Karpas-422 (cell line): ENCODE measurements around the gene NPEPL1. TPM values are rescaled to one million over a fixed set of nuclear protein-coding genes. Genes with fewer than 3 reads are reported as not detected.

Source experiments
- DNase-seq: peaks from one replicate; pipeline ENCODE4 v3.0.0-alpha.2; 2015
- H2AFZ ChIP-seq: fragments of 200-600 bp; sonication (generic); 2 replicates; pipeline ENCODE4 v1.6.1; 2014; ENCODE audit warnings: antibody characterized with exemption, low read length, mixed read lengths
- H3K27ac ChIP-seq: fragments of 200-600 bp; sonication (generic); 2 replicates; pipeline ENCODE4 v1.5.1; 2014; ENCODE audit warnings: mild to moderate bottlenecking, low read length, moderate library complexity
- H3K27me3 ChIP-seq: fragments of 200-600 bp; sonication (generic); 2 replicates; pipeline ENCODE4 v1.6.1; 2014; ENCODE audit warnings: low read length, mixed read lengths
- H3K36me3 ChIP-seq: fragments of 200-600 bp; sonication (generic); 2 replicates; pipeline ENCODE4 v1.6.1; 2014; ENCODE audit warnings: low read length, mixed read lengths; ENCODE audit not compliant: insufficient read depth
- H3K4me1 ChIP-seq: fragments of 200-600 bp; sonication (generic); 2 replicates; pipeline ENCODE4 v1.6.1; 2014; ENCODE audit warnings: mild to moderate bottlenecking, low read length, mixed read lengths
- H3K4me2 ChIP-seq: fragments of 200-600 bp; sonication (generic); 2 replicates; pipeline ENCODE4 v1.6.1; 2014; ENCODE audit warnings: low read length, low read depth, mild to moderate bottlenecking; ENCODE audit not compliant: poor library complexity, severe bottlenecking
- H3K4me3 ChIP-seq: fragments of 200-600 bp; sonication (generic); 2 replicates; pipeline ENCODE4 v1.5.1; 2014; ENCODE audit warnings: mild to moderate bottlenecking, antibody characterized with exemption, low read length, mixed read lengths
- H3K79me2 ChIP-seq: fragments of 200-600 bp; sonication (generic); 2 replicates; pipeline ENCODE4 v1.6.1; 2014; ENCODE audit warnings: mild to moderate bottlenecking, low read length, mixed read lengths
- H3K9ac ChIP-seq: fragments of 200-600 bp; sonication (generic); 2 replicates; pipeline ENCODE4 v1.6.0; 2014; ENCODE audit warnings: low read length
- H3K9me2 ChIP-seq: fragments of 200-600 bp; sonication (generic), shearing (Covaris generic); replicated peaks from 2 replicates; pipeline ENCODE4 v1.6.0; 2014; ENCODE audit warnings: mild to moderate bottlenecking, low read length, moderate library complexity; ENCODE audit not compliant: insufficient read depth
- H3K9me3 ChIP-seq: fragments of 300-700, 200-600 bp; sonication (generic); 2 replicates; pipeline ENCODE4 v1.6.1; 2014; ENCODE audit warnings: low read length, mixed read lengths
- H4K20me1 ChIP-seq: fragments of 200-600 bp; sonication (generic); 2 replicates; pipeline ENCODE4 v1.6.1; 2014; ENCODE audit warnings: mild to moderate bottlenecking, antibody characterized with exemption, low read length, low read depth; ENCODE audit not compliant: insufficient read depth
- total RNA-seq: library from RNA; depleted of rRNA; stranded (reverse); fragments of >200 nt; shearing (Covaris generic); gene quantifications from 2 replicates; pipeline ENCODE4 v1.2.3, GENCODE V29; 2014; ENCODE audit warnings: low replicate concordance

NPEPL1 gene
- total RNA-seq, 1 experiment from 2014 or later: 16.8 TPM

GRCh38 chr20:58731192-58731591, 38.6 kb downstream of the NPEPL1 start:
- Histone ChIP-seq H3K4me1 (no peaks in the 10 kb centered on the region), H3K9me3 (no peaks in the 10 kb centered on the region), H3K4me3 (no peak overlapping the region), H3K9ac (no peak overlapping the region), H3K27ac (no peak overlapping the region), H3K4me2 (no peak overlapping the region), H4K20me1 (no peaks in the 10 kb centered on the region), H3K79me2 (no peaks in the 10 kb centered on the region), H3K27me3 (no peaks in the 10 kb centered on the region), H3K9me2 (no peaks in the 10 kb centered on the region), H3K36me3 (no peaks in the 10 kb centered on the region), H2AFZ (no peak overlapping the region)
- DNase-seq: no peak

- Histone ChIP-seq H2AFZ (no peak overlapping the region), H3K79me2 (no peaks in the 10 kb centered on the region), H3K9ac (no peak overlapping the region), H3K27ac (no peak overlapping the region), H3K27me3 (no peaks in the 10 kb centered on the region), H3K4me2 (no peak overlapping the region), H3K4me3 (no peak overlapping the region), H3K36me3 (no peaks in the 10 kb centered on the region), H3K9me2 (no peaks in the 10 kb centered on the region), H3K4me1 (no peaks in the 10 kb centered on the region), H3K9me3 (no peaks in the 10 kb centered on the region), H4K20me1 (no peaks in the 10 kb centered on the region; the same call in 1 of the 2 replicates)
- no peak for DNase-seq
Measured at GRCh38 chr20:58737198-58737597, 44.6 kb downstream of the NPEPL1 start.

- Histone ChIP-seq H2AFZ (no peak overlapping the region), H4K20me1 (no peaks in the 10 kb centered on the region; the same call in 1 of the 2 replicates), H3K79me2 (no peaks in the 10 kb centered on the region), H3K27me3 (no peaks in the 10 kb centered on the region), H3K27ac (no peak overlapping the region), H3K4me3 (no peak overlapping the region), H3K9me2 (no peaks in the 10 kb centered on the region), H3K4me2 (no peak overlapping the region), H3K9me3 (no peaks in the 10 kb centered on the region), H3K4me1 (no peaks in the 10 kb centered on the region), H3K36me3 (no peaks in the 10 kb centered on the region), H3K9ac (no peak overlapping the region)
- DNase-seq: no peak
Measured at GRCh38 chr20:58740356-58741308, 48.0 kb downstream of the NPEPL1 start.

- Histone ChIP-seq H3K9me3 (no peaks in the 10 kb centered on the region), H3K4me2 (no peak overlapping the region), H3K9ac (no peak overlapping the region), H3K9me2 (no peaks in the 10 kb centered on the region), H2AFZ (no peak overlapping the region), H3K27ac (no peak overlapping the region), H4K20me1 (no peaks in the 10 kb centered on the region; the same call in 1 of the 2 replicates), H3K27me3 (no peaks in the 10 kb centered on the region), H3K36me3 (no peaks in the 10 kb centered on the region), H3K4me1 (no peaks in the 10 kb centered on the region), H3K79me2 (no peaks in the 10 kb centered on the region), H3K4me3 (no peak overlapping the region)
- no peak for DNase-seq
Measured at GRCh38 chr20:58741384-58741783, 48.8 kb downstream of the NPEPL1 start.

- H2AFZ ChIP-seq: no peak overlapping the region
- H4K20me1 ChIP-seq: no peaks in the 10 kb centered on the region; the same call in 1 of the 2 replicates
- H3K4me1 ChIP-seq: no peaks in the 10 kb centered on the region
- H3K9me2 ChIP-seq: no peaks in the 10 kb centered on the region
- no peaks in the 10 kb centered on the region for H3K79me2 ChIP-seq
- DNase-seq: no peak
- H3K9ac ChIP-seq: no peak overlapping the region
- H3K27me3 ChIP-seq: no peaks in the 10 kb centered on the region
- H3K27ac ChIP-seq: no peak overlapping the region
- H3K9me3 ChIP-seq: no peaks in the 10 kb centered on the region
- H3K4me2 ChIP-seq: no peak overlapping the region
- no peaks in the 10 kb centered on the region for H3K36me3 ChIP-seq
- H3K4me3 ChIP-seq: no peak overlapping the region
Measured at GRCh38 chr20:58742668-58743566, 50.3 kb downstream of the NPEPL1 start.

GRCh38 chr20:58743929-58744534, 51.4 kb downstream of the NPEPL1 start:
- no peaks in the 10 kb centered on the region for H3K9me2 ChIP-seq
- no peak overlapping the region for H3K4me3 ChIP-seq
- no peak overlapping the region for H3K9ac ChIP-seq
- H3K9me3 ChIP-seq: no peaks in the 10 kb centered on the region
- no peak for DNase-seq
- no peak overlapping the region for H2AFZ ChIP-seq
- no peaks in the 10 kb centered on the region for H3K79me2 ChIP-seq
- no peaks in the 10 kb centered on the region for H3K36me3 ChIP-seq
- no peaks in the 10 kb centered on the region for H3K27me3 ChIP-seq
- H3K4me1 ChIP-seq: no peaks in the 10 kb centered on the region
- no peaks in the 10 kb centered on the region; the same call in 1 of the 2 replicates for H4K20me1 ChIP-seq
- H3K4me2 ChIP-seq: no peak overlapping the region
- H3K27ac ChIP-seq: no peak overlapping the region

GRCh38 chr20:58744836-58745235, 52.2 kb downstream of the NPEPL1 start:
- Histone ChIP-seq H3K4me1 (no peaks in the 10 kb centered on the region), H4K20me1 (no peaks in the 10 kb centered on the region; the same call in 1 of the 2 replicates), H3K79me2 (no peaks in the 10 kb centered on the region), H3K4me2 (no peak overlapping the region), H3K9me2 (no peaks in the 10 kb centered on the region), H3K27me3 (no peaks in the 10 kb centered on the region), H3K4me3 (no peak overlapping the region), H3K9me3 (no peaks in the 10 kb centered on the region), H3K27ac (no peak overlapping the region), H3K9ac (no peak overlapping the region), H2AFZ (no peak overlapping the region), H3K36me3 (no peaks in the 10 kb centered on the region)
- DNase-seq: no peak
